DOHH2 (cell line): ENCODE data around the gene A4GALT.

Experiments used
- EZH2phosphoT487 ChIP-seq: fragments of 200-600 bp; sonication (generic); IDR thresholded peaks from 2 replicates; pipeline ENCODE4 v1.6.1; 2017; ENCODE audit warnings: borderline replicate concordance, mild to moderate bottlenecking, antibody characterized with exemption, low read length, moderate library complexity, mixed read lengths
- TF ChIP-seq, protein P1 (sequence below): fragments of 200-600 bp; sonication (generic); IDR thresholded peaks from one replicate; pipeline ENCODE4 v1.5.1; 2014; ENCODE audit warnings: antibody characterized with exemption, mild to moderate bottlenecking, low read depth, low read length; ENCODE audit not compliant: poor library complexity, severe bottlenecking

DNA sequence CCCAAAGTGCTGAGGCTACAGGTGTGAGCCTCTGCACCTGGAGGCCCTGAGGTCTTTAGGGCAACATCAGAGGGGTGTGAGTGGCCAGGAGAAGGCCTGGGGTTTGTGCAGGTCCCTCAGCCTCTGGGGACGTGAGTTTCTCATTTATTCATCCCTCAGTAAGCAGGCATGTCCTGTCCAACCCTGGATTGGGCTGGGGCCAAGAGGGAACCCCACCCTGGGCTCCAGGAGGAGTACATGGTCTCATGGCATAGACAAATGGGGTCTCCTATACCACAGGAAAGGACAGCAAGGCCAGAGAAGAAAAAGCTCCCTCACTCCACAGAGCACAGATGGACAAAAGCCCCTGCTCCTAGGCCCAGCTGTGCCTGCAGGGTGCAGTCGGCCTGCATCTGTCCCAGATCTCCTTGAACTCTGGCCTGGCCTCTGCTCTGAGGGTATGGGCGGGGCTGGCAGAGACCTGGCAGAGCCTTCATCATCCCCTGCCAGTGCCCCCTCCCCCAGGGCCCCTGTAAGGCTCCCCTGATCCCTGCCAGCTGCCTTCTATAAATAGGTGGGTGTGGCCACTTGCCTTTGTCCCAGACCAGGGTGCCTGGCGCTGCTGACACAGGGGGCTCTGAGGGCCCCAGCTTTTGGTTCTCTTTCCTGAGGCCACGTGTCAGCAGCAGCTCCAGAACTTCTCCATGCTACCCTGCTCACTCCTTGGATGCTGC, 34.6 kb downstream of the A4GALT start:
- TF ChIP-seq, protein P1, sequence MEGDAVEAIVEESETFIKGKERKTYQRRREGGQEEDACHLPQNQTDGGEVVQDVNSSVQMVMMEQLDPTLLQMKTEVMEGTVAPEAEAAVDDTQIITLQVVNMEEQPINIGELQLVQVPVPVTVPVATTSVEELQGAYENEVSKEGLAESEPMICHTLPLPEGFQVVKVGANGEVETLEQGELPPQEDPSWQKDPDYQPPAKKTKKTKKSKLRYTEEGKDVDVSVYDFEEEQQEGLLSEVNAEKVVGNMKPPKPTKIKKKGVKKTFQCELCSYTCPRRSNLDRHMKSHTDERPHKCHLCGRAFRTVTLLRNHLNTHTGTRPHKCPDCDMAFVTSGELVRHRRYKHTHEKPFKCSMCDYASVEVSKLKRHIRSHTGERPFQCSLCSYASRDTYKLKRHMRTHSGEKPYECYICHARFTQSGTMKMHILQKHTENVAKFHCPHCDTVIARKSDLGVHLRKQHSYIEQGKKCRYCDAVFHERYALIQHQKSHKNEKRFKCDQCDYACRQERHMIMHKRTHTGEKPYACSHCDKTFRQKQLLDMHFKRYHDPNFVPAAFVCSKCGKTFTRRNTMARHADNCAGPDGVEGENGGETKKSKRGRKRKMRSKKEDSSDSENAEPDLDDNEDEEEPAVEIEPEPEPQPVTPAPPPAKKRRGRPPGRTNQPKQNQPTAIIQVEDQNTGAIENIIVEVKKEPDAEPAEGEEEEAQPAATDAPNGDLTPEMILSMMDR = no peak
- no peak for TF ChIP-seq EZH2phosphoT487
